HEK293T (cell line): ENCODE measurements around the gene CORO2B.

Experiments
- CTCF ChIA-PET: fragments of 350-600 bp; formaldehyde crosslinking; extraction: SDS; loops from one replicate; lab custom pipeline; 2021; ENCODE audit warnings: antibody characterized with exemption, inconsistent platforms; lab: Yijun Ruan, JAX
- POLR2A ChIA-PET: fragments of 350-600 bp; formaldehyde crosslinking; extraction: SDS; loops from one replicate; lab custom pipeline; 2020; ENCODE audit warnings: antibody characterized with exemption, inconsistent platforms; lab: Yijun Ruan, JAX
- DNase-seq: peaks from one replicate; pipeline ENCODE4 v3.0.0; 2012; ENCODE audit warnings: mixed read lengths; ENCODE audit errors: extremely low spot score
- ARNT ChIP-seq: fragments of 450-650 bp; IDR thresholded peaks from 2 replicates; pipeline ENCODE4 v1.6.1; 2017; ENCODE audit warnings: mild to moderate bottlenecking
- BHLHE40 ChIP-seq: fragments of 450-650 bp; IDR thresholded peaks from 2 replicates; pipeline ENCODE4 v1.6.1; 2016; ENCODE audit warnings: mild to moderate bottlenecking, moderate library complexity, borderline replicate concordance
- CTBP1 ChIP-seq: fragments of 450-650 bp; IDR thresholded peaks from 2 replicates; pipeline ENCODE4 v1.6.1; 2016; ENCODE audit warnings: borderline replicate concordance
- ELF4 ChIP-seq: fragments of 450-650 bp; IDR thresholded peaks from 2 replicates; pipeline ENCODE4 v1.6.1; 2017; ENCODE audit warnings: antibody characterized with exemption
- FOXA1 ChIP-seq: fragments of 450-650 bp; IDR thresholded peaks from 2 replicates; pipeline ENCODE4 v1.6.1; 2016; ENCODE audit warnings: mild to moderate bottlenecking
- FOXK2 ChIP-seq: fragments of 450-650 bp; IDR thresholded peaks from 2 replicates; pipeline ENCODE4 v1.6.1; 2016; ENCODE audit warnings: mild to moderate bottlenecking
- FOXM1 ChIP-seq: fragments of 450-650 bp; IDR thresholded peaks from 2 replicates; pipeline ENCODE4 v1.6.1; 2017; ENCODE audit warnings: mild to moderate bottlenecking, borderline replicate concordance
- HDGF ChIP-seq: fragments of 450-650 bp; IDR thresholded peaks from 2 replicates; pipeline ENCODE4 v1.6.1; 2017; ENCODE audit warnings: antibody characterized with exemption, borderline replicate concordance
- L3MBTL2 ChIP-seq: fragments of 450-650 bp; conservative IDR thresholded peaks from 2 replicates; pipeline ENCODE4 v1.6.1; 2016; ENCODE audit warnings: mild to moderate bottlenecking
- LEF1 ChIP-seq: fragments of 450-650 bp; IDR thresholded peaks from 2 replicates; pipeline ENCODE4 v1.6.1; 2017; ENCODE audit warnings: mild to moderate bottlenecking, borderline replicate concordance
- NFRKB ChIP-seq: fragments of 450-650 bp; IDR thresholded peaks from 2 replicates; pipeline ENCODE4 v1.6.1; 2016; ENCODE audit warnings: mild to moderate bottlenecking, moderate library complexity
- PKNOX1 ChIP-seq: fragments of 450-650 bp; IDR thresholded peaks from 2 replicates; pipeline ENCODE4 v1.6.1; 2016
- SP1 ChIP-seq: fragments of 450-650 bp; IDR thresholded peaks from 2 replicates; pipeline ENCODE4 v1.6.1; 2017
- SUZ12 ChIP-seq: fragments of 450-650 bp; IDR thresholded peaks from 2 replicates; pipeline ENCODE4 v1.6.1; 2016; ENCODE audit warnings: mild to moderate bottlenecking
- TARDBP ChIP-seq: fragments of 450-650 bp; IDR thresholded peaks from 2 replicates; pipeline ENCODE4 v1.6.1; 2016
- ZNF384 ChIP-seq: fragments of 450-650 bp; IDR thresholded peaks from 2 replicates; pipeline ENCODE4 v1.6.1; 2016

Gene CORO2B

GRCh38 chr15:68565234-68565633, 13.6 kb upstream of the CORO2B start:
- CTCF ChIA-PET = interaction anchor here (0.7 to 1.2 kb wide), 2 partner anchors 15 to 22 kb away, joined by 3 to 4 read pairs; no protein-coding TSS in a partner anchor
- POLR2A ChIA-PET = no interaction called here
- DNase-seq = no peak
- TF ChIP-seq SUZ12 (no peak), CTBP1 (no peak), ZNF384 (no peak), ELF4 (no peak), FOXK2 (no peak), LEF1 (no peak), ARNT (no peak), L3MBTL2 (no peak)

- ChIA-PET CTCF (interaction anchor here (1.2 kb wide), 1 partner anchor 16 kb away, joined by 4 read pairs; no protein-coding TSS in a partner anchor), POLR2A (no interaction called here)
- no peak for TF ChIP-seq FOXK2
- no peak for TF ChIP-seq FOXA1
- TF ChIP-seq SP1 = no peak
- DNase-seq = no peak
These were observed 13.1 kb upstream of the CORO2B start for GRCh38 chr15:68565726-68566125.

- CTCF ChIA-PET = interaction anchor here (1.2 kb wide), 1 partner anchor 108 kb away, joined by 3 read pairs; no protein-coding TSS in a partner anchor
- no peak for TF ChIP-seq FOXM1
- no peak for TF ChIP-seq ARNT
- TF ChIP-seq BHLHE40 = no peak
- no peak for TF ChIP-seq SP1
- no peak for TF ChIP-seq ELF4
- TF ChIP-seq PKNOX1 = no peak
- TF ChIP-seq SUZ12 = no peak
- no peak for TF ChIP-seq ZNF384
- no peak for TF ChIP-seq L3MBTL2
- TF ChIP-seq NFRKB = no peak
These were observed 12.3 kb upstream of the CORO2B start for GRCh38 chr15:68566377-68566954.

GRCh38 chr15:68567345-68567744, 11.4 kb upstream of the CORO2B start:
- CTCF ChIA-PET = interaction anchor here (0.7 to 1.2 kb wide), 2 partner anchors 17 to 107 kb away, joined by 3 read pairs; no protein-coding TSS in a partner anchor
- no peak for DNase-seq
- no peak for TF ChIP-seq NFRKB
- TF ChIP-seq L3MBTL2 = no peak
- no peak for TF ChIP-seq BHLHE40
- no peak for TF ChIP-seq ZNF384
- TF ChIP-seq CTBP1 = no peak
- no peak for TF ChIP-seq ARNT
- no peak for TF ChIP-seq TARDBP
- TF ChIP-seq FOXK2 = no peak
- no peak for TF ChIP-seq FOXA1
- TF ChIP-seq ELF4 = no peak
- TF ChIP-seq SUZ12 = no peak
- TF ChIP-seq HDGF = no peak
- no peak for TF ChIP-seq LEF1
- no peak for TF ChIP-seq PKNOX1
- no peak for TF ChIP-seq SP1
- no peak for TF ChIP-seq FOXM1
- POLR2A ChIA-PET = no interaction called here

More at GRCh38 chr15:68566377-68566954, 12.3 kb upstream of the CORO2B start:
- no peak for DNase-seq
- POLR2A ChIA-PET = no interaction called here

GRCh38 chr15:68570974-68571373, 7.8 kb upstream of the CORO2B start:
- no peak for DNase-seq
- TF ChIP-seq HDGF (no peak), CTBP1 (no peak), NFRKB (no peak), SUZ12 (no peak), FOXM1 (no peak), ELF4 (no peak), LEF1 (no peak), SP1 (no peak), ZNF384 (no peak), FOXA1 (no peak), BHLHE40 (no peak), TARDBP (no peak)
- ChIA-PET CTCF (interaction anchor here (0.7 kb wide), 1 partner anchor 121 kb away, joined by 3 read pairs; no protein-coding TSS in a partner anchor), POLR2A (no interaction called here)

GRCh38 chr15:68571582-68571981, 7.2 kb upstream of the CORO2B start:
- no peak for DNase-seq
- ChIA-PET CTCF (interaction anchor here (1.2 kb wide), 2 partner anchors 22 to 102 kb away, joined by 3 to 4 read pairs; no protein-coding TSS in a partner anchor), POLR2A (no interaction called here)
- no peak for TF ChIP-seq NFRKB

GRCh38 chr15:68572309-68572708, 6.5 kb upstream of the CORO2B start:
- no peak for DNase-seq
- CTCF ChIA-PET = interaction anchor here (1.2 kb wide), 2 partner anchors 22 to 102 kb away, joined by 3 to 4 read pairs; no protein-coding TSS in a partner anchor
- TF ChIP-seq LEF1 (no peak), NFRKB (no peak), ARNT (no peak), FOXK2 (no peak)
- POLR2A ChIA-PET = no interaction called here
